PC-3 (cell line): ENCODE data around the gene POLR1C. TPM values are rescaled to one million over a fixed set of nuclear protein-coding genes. Genes with fewer than 3 reads are reported as not detected.

ENCODE experiments used
- ATAC-seq: fragments of 200-7000 bp; cut with Tn5 transposase; 2 replicates; pipeline ENCODE4 v1.9.1; 2020; ENCODE audit warnings: mild to moderate bottlenecking, moderate library complexity
- BruUV-seq: library from RNA; stranded (reverse); fragments of 400-500 nt; replicated peaks from 2 replicates; lab custom pipeline; 2021; lab: Mats Ljungman, UMichigan
- CTCF ChIA-PET: fragments of 300-600 bp; sonication (Branson Sonifier 250); formaldehyde crosslinking; loops from one replicate; lab custom pipeline; 2022; ENCODE audit warnings: antibody characterized with exemption; lab: Charles Lee
- POLR2A ChIA-PET: fragments of 300-600 bp; sonication (Branson Sonifier 250); formaldehyde crosslinking; loops from one replicate; lab custom pipeline; 2022; ENCODE audit warnings: antibody characterized with exemption; ENCODE audit not compliant: unreplicated experiment; lab: Charles Lee
- DNase-seq: peaks from one replicate; pipeline ENCODE4 v3.0.0-alpha.2; 2015
- H2AFZ ChIP-seq: fragments of 300-600 bp; sonication (generic); 2 replicates; pipeline ENCODE4 v1.6.0; 2016; ENCODE audit warnings: antibody characterized with exemption, low read length
- H3F3A ChIP-seq: fragments of 300-600 bp; sonication (generic); one replicate; pipeline ENCODE4 v1.6.0; 2017; ENCODE audit warnings: antibody characterized with exemption, low read length, control low read depth, mild to moderate bottlenecking; ENCODE audit not compliant: unreplicated experiment
- H3K27ac ChIP-seq: fragments of 300-600 bp; sonication (generic); 2 replicates; pipeline ENCODE4 v1.5.1; 2016; ENCODE audit warnings: mild to moderate bottlenecking, low read length
- H3K27me3 ChIP-seq: fragments of 300-600 bp; sonication (generic); 2 replicates; pipeline ENCODE4 v1.6.1; 2016; ENCODE audit warnings: low read length, mixed read lengths
- H3K36me3 ChIP-seq: fragments of 300-600 bp; sonication (generic); 2 replicates; pipeline ENCODE4 v1.6.1; 2016; ENCODE audit warnings: low read depth, mixed run types, low read length, mixed read lengths
- H3K4me1 ChIP-seq: fragments of 300-600 bp; sonication (generic); 2 replicates; pipeline ENCODE4 v1.5.1; 2016; ENCODE audit warnings: low read length; ENCODE audit not compliant: insufficient read depth
- H3K4me2 ChIP-seq: fragments of 300-600 bp; sonication (generic); 2 replicates; pipeline ENCODE4 v1.6.0; 2016; ENCODE audit warnings: low read length
- H3K4me3 ChIP-seq: fragments of 300-600 bp; sonication (generic); 2 replicates; pipeline ENCODE4 v1.5.1; 2016; ENCODE audit warnings: mild to moderate bottlenecking, low read length, mixed read lengths
- H3K79me2 ChIP-seq: fragments of 300-600 bp; sonication (generic); 2 replicates; pipeline ENCODE4 v1.6.1; 2017; ENCODE audit warnings: low read length, mixed read lengths
- H3K9ac ChIP-seq: fragments of 300-600 bp; sonication (generic); 2 replicates; pipeline ENCODE4 v1.6.0; 2016; ENCODE audit warnings: mild to moderate bottlenecking, low read length
- H3K9me2 ChIP-seq: fragments of 300-600 bp; sonication (generic); replicated peaks from 2 replicates; pipeline ENCODE4 v1.6.1; 2016; ENCODE audit warnings: mixed run types, low read length, mixed read lengths
- H3K9me3 ChIP-seq: fragments of 300-600 bp; sonication (generic); 2 replicates; pipeline ENCODE4 v1.6.1; 2016; ENCODE audit warnings: low read length, mixed read lengths
- H4K20me1 ChIP-seq: fragments of 300-600 bp; sonication (generic); 2 replicates; pipeline ENCODE4 v1.6.1; 2016; ENCODE audit warnings: low read length, mixed read lengths
- CTCF ChIP-seq: fragments of 300-600 bp; sonication (generic); conservative IDR thresholded peaks from 2 replicates; pipeline ENCODE4 v1.5.1; 2017; ENCODE audit warnings: antibody characterized with exemption, low read depth, mild to moderate bottlenecking, low read length
- EZH2 ChIP-seq: fragments of 300-600 bp; sonication (generic); IDR thresholded peaks from one replicate; pipeline ENCODE4 v1.6.1; 2017; ENCODE audit warnings: antibody characterized with exemption, mild to moderate bottlenecking, low read length; ENCODE audit not compliant: unreplicated experiment
- EZH2phosphoT487 ChIP-seq: fragments of 300-600 bp; sonication (generic); IDR thresholded peaks from 2 replicates; pipeline ENCODE4 v1.6.1; 2018; ENCODE audit warnings: mild to moderate bottlenecking, antibody characterized with exemption, low read length, borderline replicate concordance
- intact Hi-C: fragments of 100-400 bp; cut with micrococcal nuclease; formaldehyde crosslinking; loops from 2 replicates; pipeline ENCODE4 v1.9.0; 2023
- total RNA-seq: library from RNA; depleted of rRNA; stranded (reverse); fragments of >200 nt; gene quantifications from 2 replicates; pipeline ENCODE4 v1.2.3, GENCODE V29; 2014

POLR1C gene
- total RNA-seq, 1 experiment from 2014 or later = 61.4 TPM

DNA sequence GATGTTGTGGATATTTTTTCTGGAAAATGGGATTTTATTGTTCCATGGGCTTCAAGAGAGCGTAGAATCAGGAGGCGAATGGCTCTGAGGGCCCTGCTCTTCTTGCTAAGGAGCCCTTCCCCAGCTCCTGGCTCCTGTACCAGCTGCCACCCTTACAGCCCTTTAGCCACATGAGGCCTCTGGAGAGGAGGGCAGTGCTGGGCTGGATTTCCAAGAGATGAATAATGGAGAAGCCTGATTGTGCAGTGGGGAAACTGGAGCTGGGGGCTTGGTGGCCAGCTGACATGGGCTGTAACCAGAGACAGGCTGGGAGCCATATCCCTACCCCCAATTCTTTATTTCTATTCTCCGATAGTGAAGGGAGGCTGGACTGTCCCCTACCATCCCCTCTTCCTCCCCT is 16.0 kb upstream of the POLR1C start:
- Histone ChIP-seq H3K9ac (no peak overlapping the region), H3K27me3 (no peaks in the 10 kb centered on the region), H3K79me2 (no peaks in the 10 kb centered on the region), H3K9me3 (no peaks in the 10 kb centered on the region), H2AFZ (no peak overlapping the region), H3K4me2 (no peak overlapping the region), H3K4me1 (no peaks in the 10 kb centered on the region), H3K9me2 (no peaks in the 10 kb centered on the region), H3K4me3 (no peak overlapping the region), H4K20me1 (no peaks in the 10 kb centered on the region), H3K27ac (no peak overlapping the region), H3K36me3 (peaks cover 14% of the 10 kb centered on the region), H3F3A (no peaks in the 10 kb centered on the region)
- BruUV-seq = no TSS peak
- ChIA-PET CTCF (no interaction called here), POLR2A (interaction anchor here (0.6 kb wide), 1 partner anchor 1057 kb away, joined by 10 read pairs; no protein-coding TSS in a partner anchor)
- ATAC-seq (no peak), DNase-seq (no peak)
- TF ChIP-seq EZH2phosphoT487 = no peak
- no peak for TF ChIP-seq CTCF
- TF ChIP-seq EZH2 = no peak
- intact Hi-C loops = loop anchor here (10.0 kb wide), 1 partner anchor 136 kb away; the partner anchor contains the start of gene ZNF318

GRCh38 chr6:43502666-43503065 is 14.2 kb upstream of the POLR1C start:
- BruUV-seq = no TSS peak
- no peaks in the 10 kb centered on the region for H3F3A ChIP-seq
- no peak overlapping the region for H3K9ac ChIP-seq
- no peak overlapping the region for H3K4me2 ChIP-seq
- H3K27ac ChIP-seq = no peak overlapping the region
- no peak overlapping the region for H3K4me3 ChIP-seq
- no peaks in the 10 kb centered on the region for H3K79me2 ChIP-seq
- H3K9me2 ChIP-seq = no peaks in the 10 kb centered on the region
- no peak overlapping the region for H2AFZ ChIP-seq
- DNase-seq (no peak), ATAC-seq (no peak)
- intact Hi-C loops = loop anchor here (10.0 kb wide), 1 partner anchor 138 kb away; the partner anchor contains the start of gene ZNF318
- H3K36me3 ChIP-seq = peaks cover 14% of the 10 kb centered on the region
- no peaks in the 10 kb centered on the region for H3K27me3 ChIP-seq
- no peaks in the 10 kb centered on the region for H3K9me3 ChIP-seq
- no peaks in the 10 kb centered on the region for H4K20me1 ChIP-seq
- ChIA-PET CTCF (interaction anchor here (0.9 kb wide), 1 partner anchor 45 kb away, joined by 3 read pairs; no protein-coding TSS in a partner anchor), POLR2A (no interaction called here)
- H3K4me1 ChIP-seq = no peaks in the 10 kb centered on the region
- TF ChIP-seq EZH2phosphoT487 (no peak), CTCF (no peak), EZH2 (no peak)

DNA sequence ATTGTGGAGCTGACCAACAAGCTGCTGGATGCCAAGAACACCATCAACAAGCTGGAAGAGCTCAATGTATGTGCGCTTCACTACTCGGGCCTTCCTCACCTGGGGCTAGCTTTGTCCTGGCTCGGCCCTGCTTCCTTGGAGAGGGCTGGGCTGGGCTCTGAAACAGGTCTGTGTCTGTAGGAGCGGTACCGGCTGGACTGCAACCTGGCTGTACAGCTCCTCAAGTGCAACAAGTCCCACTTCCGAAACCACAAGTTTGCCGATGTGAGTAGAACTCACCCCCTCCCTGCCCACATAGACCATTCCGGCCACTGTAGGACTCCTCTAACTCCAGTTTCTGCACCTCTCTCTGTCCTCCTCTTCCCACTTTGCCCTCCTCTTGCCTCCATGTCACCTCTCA is 13.4 kb upstream of the POLR1C start:
- no peak for TF ChIP-seq CTCF
- no peak for TF ChIP-seq EZH2
- no peak for TF ChIP-seq EZH2phosphoT487
- no peaks in the 10 kb centered on the region for H3K9me3 ChIP-seq
- no peak overlapping the region for H3K27ac ChIP-seq
- H3K4me1 ChIP-seq = no peaks in the 10 kb centered on the region
- H3F3A ChIP-seq = no peaks in the 10 kb centered on the region
- ChIA-PET POLR2A (no interaction called here), CTCF (interaction anchor here (0.9 kb wide), 1 partner anchor 46 kb away, joined by 3 read pairs; no protein-coding TSS in a partner anchor)
- DNase-seq (no peak), ATAC-seq (no peak)
- peaks cover 14% of the 10 kb centered on the region for H3K36me3 ChIP-seq
- intact Hi-C loops = loop anchor here (10.0 kb wide), 1 partner anchor 139 kb away; the partner anchor contains the start of gene ZNF318
- no peaks in the 10 kb centered on the region for H3K79me2 ChIP-seq
- no peaks in the 10 kb centered on the region for H3K27me3 ChIP-seq
- no peak overlapping the region for H3K4me3 ChIP-seq
- BruUV-seq = no TSS peak
- H4K20me1 ChIP-seq = no peaks in the 10 kb centered on the region
- H3K9ac ChIP-seq = no peak overlapping the region
- H2AFZ ChIP-seq = no peak overlapping the region
- no peaks in the 10 kb centered on the region for H3K9me2 ChIP-seq
- no peak overlapping the region for H3K4me2 ChIP-seq
